Sigmoid colon (tissue), 4 donors: ENCODE results near the gene ST13.

ENCODE experiments used
- EP300 ChIP-seq, 4 donors: sonication (generic); formaldehyde crosslinking; IDR thresholded peaks; one replicate each; pipeline ENCODE4 v1.6.1; 2017; ENCODE audit warnings: antibody characterized with exemption in 4 of 4
- POLR2A ChIP-seq, 2 donors: fragments of 450-650 bp; IDR thresholded peaks; one replicate each; pipeline ENCODE4 v1.6.1; 2016; ENCODE audit warnings: antibody characterized with exemption in 2 of 2, mild to moderate bottlenecking in 2 of 2, moderate library complexity in 2 of 2
- POLR2AphosphoS5 ChIP-seq, 4 donors: sonication (generic); formaldehyde crosslinking; IDR thresholded peaks; one replicate each; pipeline ENCODE4 v1.6.1; 2017; ENCODE audit warnings: antibody characterized with exemption in 4 of 4
- TF ChIP-seq, protein P1 (sequence below), 4 experiments: fragments of 450-650 bp in 3 of 4; fragments of 200-600 bp in 1 of 4; IDR thresholded peaks; one replicate each; pipeline ENCODE4 v1.5.1; 2016 to 2019; ENCODE audit warnings: antibody characterized with exemption in 4 of 4, mild to moderate bottlenecking in 3 of 4, moderate library complexity in 2 of 4

DNA sequence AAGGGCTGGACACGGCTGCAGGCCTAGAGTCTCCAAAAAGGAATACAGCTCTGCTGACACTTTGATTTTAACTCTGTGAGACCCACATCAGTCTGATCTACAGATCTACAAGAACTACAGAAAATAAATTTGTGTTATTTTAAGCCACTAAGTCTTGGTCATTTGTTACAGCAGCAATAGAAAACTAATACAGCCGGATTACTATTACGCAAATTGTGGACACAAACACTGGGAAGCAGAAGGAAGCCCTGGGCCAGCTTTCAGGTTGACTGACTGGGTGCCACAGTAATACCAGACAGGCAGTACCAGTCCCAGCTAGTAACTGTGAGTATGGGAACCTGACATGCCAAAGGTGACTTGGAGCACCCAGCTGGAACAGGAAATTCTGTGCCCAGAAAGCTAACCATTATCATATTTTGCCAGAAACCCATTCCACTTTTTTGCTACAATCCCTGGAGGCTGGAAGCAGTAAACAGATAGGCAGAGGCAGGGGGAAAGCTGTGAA, 50.7 kb downstream of the ST13 start:
- TF ChIP-seq, protein P1, sequence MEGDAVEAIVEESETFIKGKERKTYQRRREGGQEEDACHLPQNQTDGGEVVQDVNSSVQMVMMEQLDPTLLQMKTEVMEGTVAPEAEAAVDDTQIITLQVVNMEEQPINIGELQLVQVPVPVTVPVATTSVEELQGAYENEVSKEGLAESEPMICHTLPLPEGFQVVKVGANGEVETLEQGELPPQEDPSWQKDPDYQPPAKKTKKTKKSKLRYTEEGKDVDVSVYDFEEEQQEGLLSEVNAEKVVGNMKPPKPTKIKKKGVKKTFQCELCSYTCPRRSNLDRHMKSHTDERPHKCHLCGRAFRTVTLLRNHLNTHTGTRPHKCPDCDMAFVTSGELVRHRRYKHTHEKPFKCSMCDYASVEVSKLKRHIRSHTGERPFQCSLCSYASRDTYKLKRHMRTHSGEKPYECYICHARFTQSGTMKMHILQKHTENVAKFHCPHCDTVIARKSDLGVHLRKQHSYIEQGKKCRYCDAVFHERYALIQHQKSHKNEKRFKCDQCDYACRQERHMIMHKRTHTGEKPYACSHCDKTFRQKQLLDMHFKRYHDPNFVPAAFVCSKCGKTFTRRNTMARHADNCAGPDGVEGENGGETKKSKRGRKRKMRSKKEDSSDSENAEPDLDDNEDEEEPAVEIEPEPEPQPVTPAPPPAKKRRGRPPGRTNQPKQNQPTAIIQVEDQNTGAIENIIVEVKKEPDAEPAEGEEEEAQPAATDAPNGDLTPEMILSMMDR (IDR thresholded peaks at IDR 0.05) = no peak
- TF ChIP-seq POLR2A (IDR thresholded peaks at IDR 0.05) = no peak
- no peak for TF ChIP-seq POLR2AphosphoS5 (IDR thresholded peaks at IDR 0.05)
- TF ChIP-seq EP300 (IDR thresholded peaks at IDR 0.05) = no peak
